ENCODE measurements around the gene AP1M1. TPM values are rescaled to one million over a fixed set of nuclear protein-coding genes. Genes with fewer than 3 reads are reported as not detected.
A peak's percentile ranks its signal among the peaks of the same experiment; 100 is the strongest.

AP1M1 gene
- total RNA-seq, 3 donors from 2014 or later = 43.3 to 123 (median 75.7) TPM

DNA sequence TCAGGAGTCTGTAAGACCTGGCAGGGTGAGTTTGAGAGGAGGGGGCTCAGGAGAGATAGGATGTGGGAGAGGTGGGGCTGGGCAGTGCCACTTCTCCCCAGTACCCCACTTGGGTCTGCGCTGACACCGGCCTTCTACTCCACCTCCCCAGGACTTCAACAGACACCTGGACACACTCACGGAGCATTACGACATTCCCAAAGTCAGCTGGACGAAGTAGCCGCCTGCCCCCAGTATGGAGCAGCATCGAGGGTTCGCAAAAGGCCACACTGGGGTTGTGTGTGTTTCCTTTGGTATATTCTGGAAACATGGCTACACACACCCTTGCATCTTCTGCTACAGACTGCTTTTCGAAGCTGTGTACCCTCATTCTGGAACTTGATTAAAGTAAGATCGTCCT lies 7.0 kb upstream of the AP1M1 start:
- H3K27me3 ChIP-seq = no peaks in the 10 kb centered on the region
- intact Hi-C loops (cut with DNase I; ENCODE audit: low total_unique reads) = loop anchor here (2.0 kb wide), 1 partner anchor 166 kb away; no protein-coding TSS in a partner anchor
- peaks cover 6% of the 10 kb centered on the region for H3K36me3 ChIP-seq
- peaks cover 0 to 5% of the 10 kb centered on the region in 2 donors for H3K4me1 ChIP-seq
- TF ChIP-seq, protein P1, sequence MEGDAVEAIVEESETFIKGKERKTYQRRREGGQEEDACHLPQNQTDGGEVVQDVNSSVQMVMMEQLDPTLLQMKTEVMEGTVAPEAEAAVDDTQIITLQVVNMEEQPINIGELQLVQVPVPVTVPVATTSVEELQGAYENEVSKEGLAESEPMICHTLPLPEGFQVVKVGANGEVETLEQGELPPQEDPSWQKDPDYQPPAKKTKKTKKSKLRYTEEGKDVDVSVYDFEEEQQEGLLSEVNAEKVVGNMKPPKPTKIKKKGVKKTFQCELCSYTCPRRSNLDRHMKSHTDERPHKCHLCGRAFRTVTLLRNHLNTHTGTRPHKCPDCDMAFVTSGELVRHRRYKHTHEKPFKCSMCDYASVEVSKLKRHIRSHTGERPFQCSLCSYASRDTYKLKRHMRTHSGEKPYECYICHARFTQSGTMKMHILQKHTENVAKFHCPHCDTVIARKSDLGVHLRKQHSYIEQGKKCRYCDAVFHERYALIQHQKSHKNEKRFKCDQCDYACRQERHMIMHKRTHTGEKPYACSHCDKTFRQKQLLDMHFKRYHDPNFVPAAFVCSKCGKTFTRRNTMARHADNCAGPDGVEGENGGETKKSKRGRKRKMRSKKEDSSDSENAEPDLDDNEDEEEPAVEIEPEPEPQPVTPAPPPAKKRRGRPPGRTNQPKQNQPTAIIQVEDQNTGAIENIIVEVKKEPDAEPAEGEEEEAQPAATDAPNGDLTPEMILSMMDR (IDR thresholded peaks at IDR 0.05) = no peak
- no peak for TF ChIP-seq POLR2AphosphoS5 (IDR thresholded peaks at IDR 0.05)
- TF ChIP-seq POLR2A (IDR thresholded peaks at IDR 0.05) = no peak
- H3K27ac ChIP-seq = no peak overlapping the region
- no peaks in the 10 kb centered on the region for H3K9me3 ChIP-seq
- no peak overlapping the region for H3K4me3 ChIP-seq
- no peak for DNase-seq (ENCODE audit: low spot score in 2 of 2)

DNA sequence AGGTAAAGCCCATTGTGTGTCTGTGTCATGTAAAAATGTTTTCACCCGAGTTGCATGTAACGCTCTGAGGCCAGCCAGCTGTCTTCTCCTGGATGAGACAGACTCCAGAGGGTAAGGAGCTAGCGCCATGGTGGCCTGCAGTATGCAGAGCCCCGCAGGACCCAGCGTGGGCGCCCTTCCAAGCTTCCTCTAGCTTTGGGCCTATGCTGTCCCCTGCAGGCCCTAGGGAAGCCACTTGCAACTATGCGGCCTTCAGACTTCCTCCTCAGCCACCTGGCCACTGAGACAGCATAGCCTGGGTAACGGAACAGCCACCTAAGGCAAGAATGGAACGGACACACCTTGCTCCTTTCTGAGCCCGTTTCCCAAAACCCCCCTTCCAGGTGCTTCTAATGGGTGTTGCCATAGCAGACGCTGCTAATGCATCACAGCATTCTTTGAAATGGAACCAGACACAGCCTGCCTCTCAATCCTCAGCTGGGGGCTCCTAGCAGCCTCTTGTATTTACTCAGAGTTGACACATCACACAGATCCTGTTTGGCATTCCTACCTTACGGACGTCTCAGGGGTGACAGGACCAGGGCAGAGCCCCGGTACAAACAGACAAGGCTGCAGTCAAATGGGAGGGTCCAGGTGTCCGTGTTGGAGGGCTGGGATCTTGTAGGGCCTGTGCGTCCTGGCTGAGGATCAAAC lies 6.3 kb upstream of the AP1M1 start:
- Histone ChIP-seq H3K27me3 (no peaks in the 10 kb centered on the region), H3K4me3 (no peak overlapping the region), H3K27ac (no peak overlapping the region), H3K4me1 (peaks cover 0 to 5% of the 10 kb centered on the region in 2 donors), H3K9me3 (no peaks in the 10 kb centered on the region), H3K36me3 (peaks cover 6% of the 10 kb centered on the region)
- intact Hi-C loops (cut with DNase I; ENCODE audit: low total_unique reads) = loop anchor here (2.0 kb wide), 1 partner anchor 165 kb away; no protein-coding TSS in a partner anchor
- TF ChIP-seq POLR2AphosphoS5 (IDR thresholded peaks at IDR 0.05) = no peak
- TF ChIP-seq POLR2A (IDR thresholded peaks at IDR 0.05) = no peak
- TF ChIP-seq, protein P1 (IDR thresholded peaks at IDR 0.05) = no peak
- no peak for DNase-seq (ENCODE audit: low spot score in 2 of 2)

DNA sequence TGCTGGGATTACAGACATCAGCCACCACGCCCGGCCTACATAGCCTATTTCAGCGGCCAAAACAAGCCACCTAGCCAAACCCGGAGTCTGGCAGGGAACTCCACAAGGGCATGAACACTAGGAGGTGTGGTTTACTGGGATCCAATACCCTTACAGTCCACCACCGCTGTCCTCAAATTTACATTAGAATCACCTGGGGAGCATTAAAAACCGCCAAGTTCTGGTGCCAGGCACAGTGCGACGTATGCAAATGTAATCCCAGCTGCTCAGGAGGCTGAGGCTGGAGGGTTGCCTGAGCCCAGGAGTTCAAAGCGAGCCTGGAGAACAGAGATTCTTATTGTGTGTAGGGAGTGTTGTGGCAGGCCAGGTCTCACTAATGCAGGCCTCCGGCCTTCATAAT lies 4.2 kb upstream of the AP1M1 start:
- TF ChIP-seq, protein P1 (IDR thresholded peaks at IDR 0.05) = no peak
- TF ChIP-seq POLR2A (IDR thresholded peaks at IDR 0.05) (no peak), POLR2AphosphoS5 (IDR thresholded peaks at IDR 0.05) (no peak)
- no peaks in the 10 kb centered on the region for H3K9me3 ChIP-seq

DNA sequence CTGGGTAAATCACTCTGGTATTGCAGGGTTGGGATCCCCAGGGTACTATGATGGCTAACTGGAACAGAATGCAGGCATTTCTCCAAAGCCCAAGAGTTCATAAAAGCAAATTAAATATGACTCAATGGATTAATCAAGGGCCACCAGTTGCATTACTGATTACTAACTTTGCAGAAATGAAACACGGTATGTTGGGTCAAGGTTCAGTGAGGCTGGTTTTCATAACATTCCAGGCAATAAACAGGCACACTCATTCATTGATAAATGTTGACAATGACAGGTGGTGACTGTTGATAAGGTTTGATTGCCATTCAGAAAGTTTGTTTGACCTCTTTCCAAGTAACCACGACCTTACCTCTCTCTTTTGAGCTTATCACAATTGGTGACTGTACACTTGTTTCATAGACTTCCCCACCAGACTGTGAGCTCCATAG lies 506 bp upstream of the AP1M1 start:
- intact Hi-C loops (cut with DNase I; ENCODE audit: low total_unique reads) = no loop called here
- TF ChIP-seq, protein P1 (IDR thresholded peaks at IDR 0.05) = no peak
- TF ChIP-seq POLR2AphosphoS5 (IDR thresholded peaks at IDR 0.05) (no peak), POLR2A (IDR thresholded peaks at IDR 0.05) (no peak)
- H3K27me3 ChIP-seq = no peaks in the 10 kb centered on the region
- H3K4me1 ChIP-seq = peaks cover 4 to 7% of the 10 kb centered on the region in 2 donors
- no peaks in the 10 kb centered on the region for H3K36me3 ChIP-seq
- peak overlapping the region; percentile 86 to 99 (median 87) for H3K4me3 ChIP-seq
- peak overlapping the region; percentile 69 to 82 for H3K27ac ChIP-seq
- DNase-seq (ENCODE audit: low spot score in 2 of 2) = no peak
- H3K9me3 ChIP-seq = no peaks in the 10 kb centered on the region

More for the DNA sequence above, 4.2 kb upstream of the AP1M1 start:
- Histone ChIP-seq H3K27ac (peak overlapping the region in 1 of 2 donors; percentile 20), H3K4me1 (no peaks in the 10 kb centered on the region), H3K36me3 (peaks cover 6% of the 10 kb centered on the region), H3K4me3 (no peak overlapping the region), H3K27me3 (no peaks in the 10 kb centered on the region)
- intact Hi-C loops (cut with DNase I; ENCODE audit: low total_unique reads) = no loop called here
- DNase-seq (ENCODE audit: low spot score in 2 of 2) = no peak

DNA sequence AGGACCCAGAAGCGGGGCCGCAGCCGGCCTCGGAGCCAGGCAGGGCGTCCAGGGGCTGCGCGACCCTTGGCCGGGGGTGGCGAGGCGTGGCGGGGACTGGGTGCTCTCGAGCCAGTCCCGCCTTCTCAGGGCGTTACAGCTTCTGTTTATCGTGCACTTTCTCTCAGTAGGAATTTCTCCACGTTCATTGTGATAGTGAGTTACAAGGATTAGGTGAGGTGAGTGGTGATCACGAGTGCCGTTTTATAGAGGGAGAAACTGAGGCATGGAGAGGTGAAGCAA lies 600 bp downstream of the AP1M1 start:
- H3K27me3 ChIP-seq = no peaks in the 10 kb centered on the region
- no peaks in the 10 kb centered on the region for H3K9me3 ChIP-seq
- TF ChIP-seq POLR2A (IDR thresholded peaks at IDR 0.05) (no peak), POLR2AphosphoS5 (IDR thresholded peaks at IDR 0.05) (no peak)
- TF ChIP-seq, protein P1 (IDR thresholded peaks at IDR 0.05) = no peak
- H3K36me3 ChIP-seq = no peaks in the 10 kb centered on the region
- H3K27ac ChIP-seq = peak overlapping the region; percentile 69 to 82
- intact Hi-C loops (cut with DNase I; ENCODE audit: low total_unique reads) = no loop called here
- DNase-seq (ENCODE audit: low spot score in 2 of 2) = no peak
- peaks cover 4 to 7% of the 10 kb centered on the region in 2 donors for H3K4me1 ChIP-seq
- H3K4me3 ChIP-seq = peak overlapping the region; percentile 86 to 99 (median 87)
